Loucy (cell line): ENCODE results near the gene KDELR1.

Source experiments
- H2AFZ ChIP-seq: fragments of 200-600 bp; sonication (generic); 2 replicates; pipeline ENCODE4 v1.6.0; 2016; ENCODE audit warnings: antibody characterized with exemption, mild to moderate bottlenecking, low read length, moderate library complexity
- H3F3A ChIP-seq: fragments of 200-600 bp; 2 replicates; pipeline ENCODE4 v1.6.0; 2016; ENCODE audit warnings: antibody characterized with exemption, low read depth, mild to moderate bottlenecking
- H3K27me3 ChIP-seq: fragments of 200-600 bp; sonication (generic); 2 replicates; pipeline ENCODE4 v1.6.1; 2014; ENCODE audit warnings: low read length, mild to moderate bottlenecking; ENCODE audit not compliant: insufficient read depth, poor library complexity, severe bottlenecking
- H3K36me3 ChIP-seq: fragments of 200-600 bp; sonication (generic); 2 replicates; pipeline ENCODE4 v1.6.1; 2016; ENCODE audit warnings: low read length; ENCODE audit not compliant: insufficient read depth
- H3K4me1 ChIP-seq: fragments of 200-600 bp; sonication (generic); 2 replicates; pipeline ENCODE4 v1.5.1; 2014; ENCODE audit warnings: low read length, mild to moderate bottlenecking; ENCODE audit not compliant: insufficient read depth, poor library complexity, severe bottlenecking
- H3K4me2 ChIP-seq: fragments of 200-600 bp; sonication (generic); 2 replicates; pipeline ENCODE4 v1.6.0; 2014; ENCODE audit warnings: antibody characterized with exemption, low read length, low read depth, mild to moderate bottlenecking; ENCODE audit not compliant: poor library complexity, severe bottlenecking
- H3K4me3 ChIP-seq: fragments of 200-600 bp; sonication (generic); 2 replicates; pipeline ENCODE4 v1.5.1; 2014; ENCODE audit warnings: low read length, mild to moderate bottlenecking, mixed read lengths; ENCODE audit not compliant: poor library complexity, severe bottlenecking
- H3K79me2 ChIP-seq: fragments of 200-600 bp; sonication (generic); 2 replicates; pipeline ENCODE4 v1.6.1; 2014; ENCODE audit warnings: low read length; ENCODE audit not compliant: insufficient read depth
- H3K9ac ChIP-seq: fragments of 200-600 bp; sonication (generic); 2 replicates; pipeline ENCODE4 v1.6.0; 2014; ENCODE audit warnings: mild to moderate bottlenecking, low read depth, low read length, moderate library complexity; ENCODE audit not compliant: poor library complexity, severe bottlenecking
- H3K9me2 ChIP-seq: fragments of 200-600 bp; sonication (generic); replicated peaks from 2 replicates; pipeline ENCODE4 v1.6.1; 2016; ENCODE audit warnings: low read depth, low read length, mixed read lengths
- H3K9me3 ChIP-seq: fragments of 200-600 bp; sonication (generic); 2 replicates; pipeline ENCODE4 v1.6.1; 2014; ENCODE audit warnings: mild to moderate bottlenecking, antibody characterized with exemption, low read length, low read depth; ENCODE audit not compliant: insufficient read depth
- H4K20me1 ChIP-seq: fragments of 200-600 bp; sonication (generic); 2 replicates; pipeline ENCODE4 v1.6.0; 2014; ENCODE audit warnings: antibody characterized with exemption, low read length, mild to moderate bottlenecking; ENCODE audit not compliant: insufficient read depth, poor library complexity, severe bottlenecking
- EZH2phosphoT487 ChIP-seq: fragments of 200-600 bp; IDR thresholded peaks from 2 replicates; pipeline ENCODE4 v1.6.1; 2018; ENCODE audit warnings: antibody characterized with exemption, mild to moderate bottlenecking, moderate library complexity, borderline replicate concordance
- TF ChIP-seq, protein P1 (sequence below): fragments of 200-600 bp; sonication (generic); conservative IDR thresholded peaks from 2 replicates; pipeline ENCODE4 v1.5.1; 2014; ENCODE audit warnings: mild to moderate bottlenecking, antibody characterized with exemption, low read length

KDELR1 gene

DNA sequence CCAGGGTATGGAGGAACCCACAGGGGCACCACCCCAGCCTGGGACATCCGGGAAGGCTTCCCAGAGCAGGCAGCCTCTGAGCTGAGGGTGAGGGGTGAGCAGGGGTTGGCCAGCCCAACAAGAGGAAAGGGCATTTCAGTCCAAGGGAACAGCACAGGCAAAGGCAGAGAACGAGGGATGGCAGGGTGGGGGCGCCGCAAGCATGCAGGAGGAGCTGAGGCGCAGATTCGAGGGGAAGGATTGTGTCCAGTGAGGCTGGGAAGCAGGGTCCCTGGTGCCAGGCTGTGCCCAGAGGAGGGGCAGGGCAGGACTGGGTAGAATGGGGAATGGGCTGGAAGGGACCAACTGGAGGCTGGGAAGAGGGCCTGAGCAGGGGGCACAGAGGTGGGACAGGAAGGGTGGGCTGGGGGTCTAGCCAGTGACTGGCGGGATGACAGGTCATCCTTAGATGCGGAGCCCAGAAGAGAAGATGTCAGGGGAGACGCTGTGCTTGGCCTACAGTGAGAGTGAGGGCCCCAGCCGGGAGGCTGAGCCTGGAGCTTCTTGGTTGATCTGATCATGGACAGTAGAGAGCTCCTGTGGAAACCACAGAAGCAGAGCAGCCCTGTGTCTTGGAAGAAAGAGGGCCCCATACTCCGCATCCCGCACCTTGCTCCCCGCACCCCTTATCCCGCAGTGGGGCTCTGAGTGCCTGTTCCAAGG lies 52.4 kb downstream of the KDELR1 start:
- TF ChIP-seq EZH2phosphoT487 = no peak
- TF ChIP-seq, protein P1, sequence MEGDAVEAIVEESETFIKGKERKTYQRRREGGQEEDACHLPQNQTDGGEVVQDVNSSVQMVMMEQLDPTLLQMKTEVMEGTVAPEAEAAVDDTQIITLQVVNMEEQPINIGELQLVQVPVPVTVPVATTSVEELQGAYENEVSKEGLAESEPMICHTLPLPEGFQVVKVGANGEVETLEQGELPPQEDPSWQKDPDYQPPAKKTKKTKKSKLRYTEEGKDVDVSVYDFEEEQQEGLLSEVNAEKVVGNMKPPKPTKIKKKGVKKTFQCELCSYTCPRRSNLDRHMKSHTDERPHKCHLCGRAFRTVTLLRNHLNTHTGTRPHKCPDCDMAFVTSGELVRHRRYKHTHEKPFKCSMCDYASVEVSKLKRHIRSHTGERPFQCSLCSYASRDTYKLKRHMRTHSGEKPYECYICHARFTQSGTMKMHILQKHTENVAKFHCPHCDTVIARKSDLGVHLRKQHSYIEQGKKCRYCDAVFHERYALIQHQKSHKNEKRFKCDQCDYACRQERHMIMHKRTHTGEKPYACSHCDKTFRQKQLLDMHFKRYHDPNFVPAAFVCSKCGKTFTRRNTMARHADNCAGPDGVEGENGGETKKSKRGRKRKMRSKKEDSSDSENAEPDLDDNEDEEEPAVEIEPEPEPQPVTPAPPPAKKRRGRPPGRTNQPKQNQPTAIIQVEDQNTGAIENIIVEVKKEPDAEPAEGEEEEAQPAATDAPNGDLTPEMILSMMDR = no peak
- Histone ChIP-seq H3K27me3 (no peaks in the 10 kb centered on the region), H3K4me2 (no peak overlapping the region), H2AFZ (no peak overlapping the region), H4K20me1 (no peaks in the 10 kb centered on the region), H3K79me2 (peaks cover 7% of the 10 kb centered on the region; the same call in 1 of the 2 replicates), H3K9me2 (no peaks in the 10 kb centered on the region), H3K36me3 (peaks cover 12% of the 10 kb centered on the region; the same call in 1 of the 2 replicates), H3F3A (no peaks in the 10 kb centered on the region), H3K4me3 (no peak overlapping the region), H3K9ac (no peak overlapping the region), H3K9me3 (no peaks in the 10 kb centered on the region), H3K4me1 (peaks cover 6% of the 10 kb centered on the region)

DNA sequence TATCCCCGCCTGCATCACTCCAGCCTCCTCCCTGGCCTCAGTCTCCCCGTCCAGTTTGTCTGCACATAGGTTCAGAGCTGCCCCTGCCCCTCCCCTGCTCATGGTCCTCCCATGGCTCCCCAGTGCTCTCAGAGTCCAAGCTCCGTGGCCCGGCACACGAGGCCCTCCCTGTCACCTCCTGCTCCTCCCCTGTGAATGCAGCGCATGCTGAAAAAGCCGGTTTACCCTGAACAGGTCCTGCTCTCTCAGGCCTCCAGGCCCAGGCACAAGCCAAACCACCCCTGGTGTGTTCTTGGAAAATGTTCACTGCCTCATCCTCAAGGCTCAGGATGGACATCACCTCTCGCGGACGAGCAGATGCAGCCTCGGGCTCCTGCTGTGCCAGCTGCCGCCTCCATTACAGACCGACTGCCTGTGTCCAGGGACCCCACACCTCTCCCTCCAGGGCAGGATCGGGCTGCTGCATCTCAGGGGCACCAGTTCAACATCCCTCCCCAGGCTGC lies 53.0 kb downstream of the KDELR1 start:
- H3K4me2 ChIP-seq = no peak overlapping the region
- H2AFZ ChIP-seq = no peak overlapping the region
- H3K9me3 ChIP-seq = no peaks in the 10 kb centered on the region
- peaks cover 12% of the 10 kb centered on the region; the same call in 1 of the 2 replicates for H3K36me3 ChIP-seq
- H3K9me2 ChIP-seq = no peaks in the 10 kb centered on the region
- peaks cover 7% of the 10 kb centered on the region; the same call in 1 of the 2 replicates for H3K79me2 ChIP-seq
- H3K9ac ChIP-seq = no peak overlapping the region
- TF ChIP-seq EZH2phosphoT487 = no peak
- TF ChIP-seq, protein P1 = no peak
- no peaks in the 10 kb centered on the region for H4K20me1 ChIP-seq
- H3F3A ChIP-seq = no peaks in the 10 kb centered on the region
- no peaks in the 10 kb centered on the region for H3K27me3 ChIP-seq
- H3K4me1 ChIP-seq = peaks cover 6% of the 10 kb centered on the region
- H3K4me3 ChIP-seq = no peak overlapping the region

DNA sequence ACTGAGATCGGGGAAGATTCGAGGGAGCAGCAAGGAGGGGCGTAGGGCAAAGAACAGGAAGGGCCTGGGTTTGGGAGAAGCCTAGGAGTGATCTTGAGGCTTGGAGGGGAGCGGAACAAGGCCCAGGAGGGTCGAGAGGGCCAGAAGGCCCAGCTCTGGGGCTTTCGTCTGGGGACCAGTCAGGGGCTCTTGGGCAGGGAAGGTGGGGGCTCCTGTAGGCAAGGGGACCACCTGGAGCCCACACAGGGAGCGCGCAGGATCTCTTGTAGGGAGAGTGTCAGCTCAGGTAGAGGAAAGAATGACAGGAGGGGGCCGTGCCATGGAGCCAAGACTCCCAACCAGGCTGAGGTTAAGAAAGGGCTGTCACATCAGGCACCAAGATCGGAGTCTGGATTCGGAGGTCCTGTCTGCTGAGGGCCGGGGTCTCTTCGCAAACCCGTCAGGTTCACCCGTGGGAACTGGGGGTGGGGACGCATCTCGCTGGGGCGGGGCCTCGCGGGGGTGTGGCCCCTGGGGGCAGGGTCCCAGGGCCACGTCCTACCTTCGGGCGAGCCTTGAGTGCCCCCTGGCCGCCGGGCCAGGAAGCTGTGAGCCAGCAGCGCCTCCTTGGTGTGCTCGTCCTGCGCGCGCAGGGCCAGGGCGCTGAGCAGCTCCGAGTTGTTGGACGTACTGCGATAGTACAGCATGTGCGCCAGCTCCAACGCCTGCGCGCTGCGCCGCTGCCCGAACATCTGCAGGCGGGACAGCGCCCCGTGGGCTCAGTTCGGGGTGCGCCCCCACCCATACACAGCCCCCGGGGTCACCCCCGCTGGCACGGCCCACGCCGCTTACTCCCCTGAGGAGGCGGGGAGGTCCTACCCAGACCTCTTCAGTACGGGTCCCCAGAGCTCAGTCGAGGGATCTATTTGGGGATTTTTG lies 57.6 kb downstream of the KDELR1 start:
- H3K4me1 ChIP-seq = peaks cover 28% of the 10 kb centered on the region

More for the DNA sequence above, 57.6 kb downstream of the KDELR1 start:
- H3K27me3 ChIP-seq = no peaks in the 10 kb centered on the region
- no peaks in the 10 kb centered on the region for H3K36me3 ChIP-seq
- no peak overlapping the region; the same call in 1 of the 2 replicates for H2AFZ ChIP-seq
- H3K4me3 ChIP-seq = peak overlapping the region; percentile 88
- peaks cover 21% of the 10 kb centered on the region; the same call in 1 of the 2 replicates for H3K79me2 ChIP-seq
- H3K4me2 ChIP-seq = peak overlapping the region; percentile 85
- H4K20me1 ChIP-seq = peaks cover 8% of the 10 kb centered on the region
- TF ChIP-seq, protein P1 = peak; percentile 83
- no peak for TF ChIP-seq EZH2phosphoT487
- peak overlapping the region; percentile 98 for H3K9ac ChIP-seq
- peaks cover under 1% of the 10 kb centered on the region; the same call in 1 of the 2 replicates for H3K9me3 ChIP-seq
- H3F3A ChIP-seq = peaks cover 11% of the 10 kb centered on the region
- H3K9me2 ChIP-seq = no peaks in the 10 kb centered on the region
